HG03095 (cell line): ENCODE results near the gene ABCC1.

Source experiments
- ATAC-seq: cut with Tn5 transposase; IDR thresholded peaks from one replicate; pipeline ENCODE4 v1.9.1; 2021; ENCODE audit warnings: moderate library complexity; ENCODE audit not compliant: unreplicated experiment

Gene ABCC1

GRCh38 chr16:16016388-16016964 lies 67.1 kb downstream of the ABCC1 start:
- no peak for ATAC-seq

GRCh38 chr16:16017812-16018211 lies 68.4 kb downstream of the ABCC1 start:
- no peak for ATAC-seq

- ATAC-seq, result no peak
These were observed 69.3 kb downstream of the ABCC1 start for GRCh38 chr16:16018705-16019104.

GRCh38 chr16:16019488-16019887 lies 70.1 kb downstream of the ABCC1 start:
- ATAC-seq, result no peak

GRCh38 chr16:16020291-16020690 lies 70.9 kb downstream of the ABCC1 start:
- no peak for ATAC-seq

GRCh38 chr16:16021020-16021419 lies 71.6 kb downstream of the ABCC1 start:
- no peak for ATAC-seq

- no peak for ATAC-seq
These were observed 72.2 kb downstream of the ABCC1 start for GRCh38 chr16:16021646-16021987.

- ATAC-seq, result no peak
These were observed 72.7 kb downstream of the ABCC1 start for GRCh38 chr16:16021988-16022682.

- ATAC-seq, result no peak
These were observed 73.3 kb downstream of the ABCC1 start for GRCh38 chr16:16022683-16023064.

- no peak for ATAC-seq
These were observed 76.0 kb downstream of the ABCC1 start for GRCh38 chr16:16025214-16025968.

GRCh38 chr16:16027728-16028310 lies 78.4 kb downstream of the ABCC1 start:
- ATAC-seq, result no peak

- no peak for ATAC-seq
These were observed 79.0 kb downstream of the ABCC1 start for GRCh38 chr16:16028311-16028999.

GRCh38 chr16:16029431-16030011 lies 80.1 kb downstream of the ABCC1 start:
- ATAC-seq, result no peak

GRCh38 chr16:16030449-16030848 lies 81.0 kb downstream of the ABCC1 start:
- no peak for ATAC-seq

- no peak for ATAC-seq
These were observed 82.0 kb downstream of the ABCC1 start for GRCh38 chr16:16031401-16031800.

- no peak for ATAC-seq
These were observed 83.0 kb downstream of the ABCC1 start for GRCh38 chr16:16032271-16032979.

- no peak for ATAC-seq
These were observed 83.8 kb downstream of the ABCC1 start for GRCh38 chr16:16033208-16033717.

GRCh38 chr16:16036359-16036792 lies 87.0 kb downstream of the ABCC1 start:
- ATAC-seq, result no peak

- ATAC-seq, result no peak
These were observed 88.1 kb downstream of the ABCC1 start for GRCh38 chr16:16037521-16037920.

GRCh38 chr16:16037970-16038369 lies 88.6 kb downstream of the ABCC1 start:
- ATAC-seq, result no peak
